Measurements from ENCODE around the gene VIPAS39. TPM values are rescaled to one million over a fixed set of nuclear protein-coding genes. Genes with fewer than 3 reads are reported as not detected.

VIPAS39 gene
- total and polyA plus RNA-seq, 9 of the 15 experiments (the other 6 are each of a cell fraction or from before 2014, with no cell fraction given), result 5.7 to 25.6 (median 9.9) TPM

- TF ChIP-seq ZC3H11A (IDR thresholded peaks at IDR 0.05; ENCODE audit: low read depth, low read length) (no peak), HMG20B (CRISPR knock-in tag; IDR thresholded peaks at IDR 0.05) (no peak), FOXA1 (IDR thresholded peaks at IDR 0.05; ENCODE audit: borderline replicate concordance) (no peak), PCBP1 (IDR thresholded peaks at IDR 0.05; ENCODE audit: low read depth, low read length, poor library complexity, severe bottlenecking) (no peak), GATAD2B (IDR thresholded peaks at IDR 0.05; ENCODE audit: borderline replicate concordance) (0 out of 2 replicates have a peak, but pooled peaks have one; percentile 14), RBM22 (IDR thresholded peaks at IDR 0.05; ENCODE audit: low read depth, low read length, poor library complexity, severe bottlenecking) (no peak), NFYB (IDR thresholded peaks at IDR 0.05; ENCODE audit: extremely low read depth, insufficient read length) (no peak), HDAC2 (IDR thresholded peaks at IDR 0.05) (0 out of 2 replicates have a peak, but pooled peaks have one; percentile 35), EP400 (IDR thresholded peaks at IDR 0.05) (no peak), ZC3H4 (CRISPR knock-in tag; IDR thresholded peaks at IDR 0.05; ENCODE audit: borderline replicate concordance) (no peak), EZH2 (IDR thresholded peaks at IDR 0.05; ENCODE audit: borderline replicate concordance, low read depth, low read length) (no peak), CREB5 (CRISPR knock-in tag; IDR thresholded peaks at IDR 0.05) (no peak), NCOR1 (IDR thresholded peaks at IDR 0.05) (no peak), SRF (CRISPR knock-in tag; IDR thresholded peaks at IDR 0.05) (no peak), CUX1 (CRISPR knock-in tag; IDR thresholded peaks at IDR 0.05) (no peak), NFE2L1 (tag; IDR thresholded peaks at IDR 0.05; ENCODE audit: borderline replicate concordance, low read depth) (no peak), MYNN (IDR thresholded peaks at IDR 0.05) (peak; percentile 85; the same call in 1 of the 2 replicates), MYNN (CRISPR knock-in tag; IDR thresholded peaks at IDR 0.05) (no peak), IFI16 (CRISPR knock-in tag; IDR thresholded peaks at IDR 0.05) (no peak), UBTF (IDR thresholded peaks at IDR 0.05; ENCODE audit: borderline replicate concordance in 1 of 2, low read depth in 2 of 2, low read length in 2 of 2) (0 out of 4 replicates have a peak, but pooled peaks of 1 of the 2 experiments have one; percentile 30)
Measured at GRCh38 chr14:77376771-77377501, 80.5 kb downstream of the VIPAS39 start, which contains the start of the genes SAMD15 and TMED8 (continued).
